Adrenal gland (tissue), 12 donors: Measurements from ENCODE around the gene YPEL2. TPM values are rescaled to one million over a fixed set of nuclear protein-coding genes. Genes with fewer than 3 reads are reported as not detected.

ENCODE experiments used
- DNase-seq, 7 donors: peaks; one replicate each; pipeline ENCODE4 v3.0.0-alpha.2; 2019 to 2020
- H3K27ac ChIP-seq, 5 donors: fragments of 200-600 bp; sonication (generic) in 4 of 5; 1 replicate in 3 of 5; 2 replicates in 2 of 5; pipeline versions ENCODE4 v1.5.1 to v1.8.0; 2016 to 2020; ENCODE audit warnings: mild to moderate bottlenecking in 1 of 5
- H3K27me3 ChIP-seq: fragments of 200-600 bp; 2 replicates; pipeline ENCODE4 v1.8.0; 2021
- H3K36me3 ChIP-seq, 2 donors: fragments of 200-600 bp; replicated peaks in 1 of 2; 1 replicate in 1 of 2; 2 replicates in 1 of 2; pipeline versions ENCODE4 v1.5.1 to v1.8.0; 2018 to 2022
- H3K4me1 ChIP-seq, 2 donors: fragments of 200-600 bp; replicated peaks in 1 of 2; 1 replicate in 1 of 2; 2 replicates in 1 of 2; pipeline versions ENCODE4 v1.5.1 to v1.8.0; 2018 to 2021
- H3K4me3 ChIP-seq, 4 donors: fragments of 200-600 bp; sonication (generic) in 3 of 4; one replicate each; pipeline ENCODE4 v1.5.1; 2016 to 2018
- H3K9me3 ChIP-seq, 3 donors: fragments of 200-600 bp; sonication (generic) in 1 of 3; replicated peaks in 1 of 3; 1 replicate in 2 of 3; 2 replicates in 1 of 3; pipeline versions ENCODE4 v1.5.1 to v1.8.0; 2016 to 2021
- CTCF ChIP-seq, 6 experiments: fragments of 450-650 bp in 4 of 6; fragments of 200-600 bp in 2 of 6; sonication (generic) in 1 of 6; IDR thresholded peaks; 1 replicate in 5 of 6; 2 replicates in 1 of 6; pipeline versions ENCODE4 v1.5.1 to v1.8.0; 2016 to 2021; ENCODE audit warnings: antibody characterized with exemption in 6 of 6, mild to moderate bottlenecking in 2 of 6, moderate library complexity in 1 of 6
- POLR2A ChIP-seq, 2 donors: fragments of 450-650 bp; IDR thresholded peaks; one replicate each; pipeline ENCODE4 v1.6.1; 2017; ENCODE audit warnings: antibody characterized with exemption in 2 of 2, mild to moderate bottlenecking in 2 of 2, moderate library complexity in 1 of 2
- WGBS, 4 donors: extraction: QIAGEN DNeasy Blood & Tissue Kit in 2 of 4; methylation state at CpG; one replicate each; pipeline versions ENCODE4 v1.1.5 to v1.1.7; 2013 to 2017; 5-methylcytosine and 5-hydroxymethylcytosine counted together
- intact Hi-C, 2 donors: fragments of 100-400 bp; cut with DNase I; formaldehyde crosslinking; loops; one replicate each; pipeline versions ENCODE4 v1.14.1 to v1.15.0; 2022 to 2023
- polyA plus RNA-seq, 3 donors: library from polyadenylated mRNA; stranded (reverse); fragments of 200-250 nt in 2 of 3; fragments of 350-450 nt in 1 of 3; fragmentation: Illumina TruSeq in 1 of 3; extraction: RNeasy Lipid Tissue Mini Kit (QIAGEN cat#74804) in 1 of 3; gene quantifications; one replicate each; pipeline ENCODE4 v1.2.3, GENCODE V29; 2013 to 2014
- total RNA-seq, 9 donors: library from RNA; depleted of rRNA in 4 of 9; stranded (reverse); fragments of >200 nt in 4 of 9; fragments of 120-200 nt in 1 of 9; fragmentation: NEBNext Ultra II Directional in 1 of 9; extraction: Animal tissue kit (Norgen Biotek cat#: 25700) in 1 of 9; gene quantifications; one replicate each; pipeline versions ENCODE4 v1.1.0 to v1.2.4, GENCODE V29; 2013 to 2023
- donor health status: healthy with polysubstance abuse.
- donor health status: Bipolar disorder and iron deficiency.
- donor health status: DM: yes; HTN: yes; CAD: no.
- donor health status: DM: no; HTN: no; CAD: no.
- donor health status: DM: no; HTN: no; CAD: no.
- donor health status: DM: yes; HTN: yes; CAD: no.

Gene YPEL2
- total and polyA plus RNA-seq, 12 donors, result 5.8 to 33.5 (median 18.3) TPM

- TF ChIP-seq POLR2A (IDR thresholded peaks at IDR 0.05) (no peak), CTCF (IDR thresholded peaks at IDR 0.05) (no peak)
- Histone ChIP-seq H3K9me3 (no peaks in the 10 kb centered on the region), H3K4me3 (no peak overlapping the region), H3K36me3 (peaks cover 0 to 12% of the 10 kb centered on the region in 2 donors), H3K4me1 (peaks cover 19 to 40% of the 10 kb centered on the region in 2 donors), H3K27me3 (no peaks in the 10 kb centered on the region), H3K27ac (peak overlapping the region in 2 of 5 donors; percentile 49 to 65)
- intact Hi-C loops, result no loop called here
- WGBS, 4 donors, result 84 to 92% (median 87%) methylated on average over 3 of the region's 3 CpGs
- DNase-seq, result no peak
Observed at GRCh38 chr17:59401274-59401673, 69.8 kb downstream of the YPEL2 start.

- Histone ChIP-seq H3K36me3 (peaks cover 0 to 12% of the 10 kb centered on the region in 2 donors), H3K27ac (peak overlapping the region in 2 of 5 donors; percentile 49 to 65), H3K27me3 (no peaks in the 10 kb centered on the region), H3K4me3 (no peak overlapping the region), H3K9me3 (no peaks in the 10 kb centered on the region), H3K4me1 (peaks cover 23 to 44% of the 10 kb centered on the region in 2 donors)
- WGBS, 4 donors, result 30 to 56% (median 42%) methylated on average over 1 of the region's 1 CpG
- DNase-seq, result no peak
- no peak for TF ChIP-seq CTCF (IDR thresholded peaks at IDR 0.05)
- no peak for TF ChIP-seq POLR2A (IDR thresholded peaks at IDR 0.05)
- intact Hi-C loops, result no loop called here
Observed at GRCh38 chr17:59401725-59402124, 70.3 kb downstream of the YPEL2 start.

- TF ChIP-seq POLR2A (IDR thresholded peaks at IDR 0.05) (no peak), CTCF (IDR thresholded peaks at IDR 0.05) (no peak)
- no peak overlapping the region for H3K4me3 ChIP-seq
- intact Hi-C loops, result no loop called here
Observed at GRCh38 chr17:59402760-59403159, 71.3 kb downstream of the YPEL2 start.

GRCh38 chr17:59404471-59404870, 73.0 kb downstream of the YPEL2 start:
- Histone ChIP-seq H3K4me3 (no peak overlapping the region), H3K27me3 (no peaks in the 10 kb centered on the region), H3K36me3 (no peaks in the 10 kb centered on the region), H3K27ac (no peak overlapping the region), H3K9me3 (no peaks in the 10 kb centered on the region), H3K4me1 (peaks cover 29 to 52% of the 10 kb centered on the region in 2 donors)
- TF ChIP-seq POLR2A (IDR thresholded peaks at IDR 0.05), result no peak
- TF ChIP-seq CTCF (IDR thresholded peaks at IDR 0.05), result no peak
- no peak for DNase-seq
- intact Hi-C loops, result no loop called here
- 73 to 85% (median 78%) methylated on average over 3 of the region's 3 CpGs for WGBS, 4 donors

More at GRCh38 chr17:59402760-59403159, 71.3 kb downstream of the YPEL2 start:
- H3K4me1 ChIP-seq, result peaks cover 29 to 52% of the 10 kb centered on the region in 2 donors
- H3K27me3 ChIP-seq, result no peaks in the 10 kb centered on the region
- no peak overlapping the region for H3K27ac ChIP-seq
- peaks cover 0 to 1% of the 10 kb centered on the region in 2 donors for H3K36me3 ChIP-seq
- DNase-seq, result no peak
- 84 to 98% (median 93%) methylated on average over 4 of the region's 4 CpGs for WGBS, 4 donors
- no peaks in the 10 kb centered on the region for H3K9me3 ChIP-seq
